HCT116 (cell line): ENCODE measurements around the gene NUP133. TPM values are rescaled to one million over a fixed set of nuclear protein-coding genes. Genes with fewer than 3 reads are reported as not detected.

Experiments used
- ATAC-seq: fragments of 200-7000 bp; cut with Tn5 transposase; 2 replicates; pipeline ENCODE4 v1.9.1; 2020; ENCODE audit warnings: mild to moderate bottlenecking, moderate library complexity
- BruUV-seq: library from RNA; stranded (reverse); fragments of 400-500 nt; replicated peaks from 2 replicates; lab custom pipeline; 2021; lab: Mats Ljungman, UMichigan
- CTCF ChIA-PET: fragments of 300-600 bp; sonication (Branson Sonifier 250); formaldehyde crosslinking; loops from one replicate; lab custom pipeline; 2021; ENCODE audit warnings: antibody characterized with exemption; lab: Charles Lee
- POLR2A ChIA-PET: fragments of 300-600, 350-600 bp; sonication (Branson Sonifier 250); formaldehyde crosslinking; loops from one replicate; lab custom pipeline; 2021; ENCODE audit warnings: antibody characterized with exemption; lab: Charles Lee
- RAD21 ChIA-PET, 2 experiments: fragments of 300-600 bp; sonication (Branson Sonifier 250); formaldehyde crosslinking; loops; one replicate each; lab custom pipeline; 2023; ENCODE audit warnings: low total read pairs in 2 of 2; ENCODE audit not compliant: uncharacterized antibody in 2 of 2, unreplicated experiment in 2 of 2, low non-redundant PET in 1 of 2; lab: Charles Lee
- DNase-seq: peaks from one replicate; pipeline ENCODE4 v3.0.0-alpha.2; 2010; ENCODE audit warnings: low read depth, low spot score
- H2AFZ ChIP-seq: fragments of 200-600 bp; shearing (Covaris generic), sonication (generic); 2 replicates; pipeline ENCODE4 v1.6.1; 2017; ENCODE audit warnings: low read depth, mixed run types, mixed read lengths, antibody characterized with exemption, low read length; ENCODE audit not compliant: poor library complexity, severe bottlenecking
- H3K27ac ChIP-seq: 2 replicates; pipeline ENCODE4 v1.5.1; 2012; ENCODE audit warnings: low read depth, low read length
- H3K27me3 ChIP-seq: fragments of 200-600 bp; sonication (generic); 2 replicates; pipeline ENCODE4 v1.6.1; 2016; ENCODE audit warnings: mixed run types, low read length, mixed read lengths; ENCODE audit not compliant: insufficient read depth
- H3K36me3 ChIP-seq, 2 experiments: fragments of 200-500 bp in 1 of 2; fragments of 200-600 bp in 1 of 2; sonication (Bioruptor generic) in 1 of 2; sonication (generic) in 1 of 2; 2 replicates each; pipeline versions ENCODE4 v1.5.1 to v1.6.1; 2014 to 2016; ENCODE audit warnings: low read length in 2 of 2, inconsistent platforms in 1 of 2, mixed read lengths in 1 of 2, mixed run types in 1 of 2; ENCODE audit not compliant: insufficient read depth in 2 of 2, control insufficient read depth in 1 of 2
- H3K4me1 ChIP-seq, 2 experiments: fragments of 200-600 bp in 1 of 2; sonication (generic) in 1 of 2; 2 replicates each; pipeline versions ENCODE4 v1.5.1 to v1.6.1; 2012 to 2017; ENCODE audit warnings: low read length in 2 of 2, inconsistent platforms in 1 of 2, mild to moderate bottlenecking in 1 of 2, mixed read lengths in 1 of 2, mixed run types in 1 of 2, moderate library complexity in 1 of 2; ENCODE audit not compliant: insufficient read depth in 2 of 2, control insufficient read depth in 1 of 2
- H3K4me2 ChIP-seq: fragments of 200-600 bp; sonication (generic); 2 replicates; pipeline ENCODE4 v1.6.1; 2017; ENCODE audit warnings: mixed run types, low read length, mixed read lengths
- H3K4me3 ChIP-seq, 2 experiments: fragments of 200-600 bp in 1 of 2; sonication (generic) in 1 of 2; replicated peaks in 1 of 2; 2 replicates each; pipeline ENCODE4 v1.5.1; 2011 to 2016; ENCODE audit warnings: low read length in 2 of 2, control low read depth in 1 of 2, low read depth in 1 of 2, mild to moderate bottlenecking in 1 of 2, mixed read lengths in 1 of 2, mixed run types in 1 of 2
- H3K79me2 ChIP-seq: fragments of 200-600 bp; sonication (generic); 2 replicates; pipeline ENCODE4 v1.6.1; 2017; ENCODE audit warnings: mild to moderate bottlenecking, mixed run types, low read length, moderate library complexity, mixed read lengths; ENCODE audit not compliant: insufficient read depth
- H3K9ac ChIP-seq: fragments of 200-600 bp; sonication (generic); 2 replicates; pipeline ENCODE4 v1.6.1; 2016; ENCODE audit warnings: low read length, mixed read lengths
- H3K9me2 ChIP-seq: fragments of 200-600 bp; sonication (generic), shearing (Covaris generic); 2 replicates; pipeline ENCODE4 v1.6.1; 2017; ENCODE audit warnings: mixed run types, mild to moderate bottlenecking, moderate library complexity; ENCODE audit not compliant: insufficient read depth
- H3K9me3 ChIP-seq, 2 experiments: fragments of 200-500 bp in 1 of 2; fragments of 200-600 bp in 1 of 2; sonication (Bioruptor generic) in 1 of 2; sonication (generic) in 1 of 2; 2 replicates each; pipeline ENCODE4 v1.6.1; 2014 to 2017; ENCODE audit warnings: low read length in 2 of 2, mixed read lengths in 2 of 2, inconsistent platforms in 1 of 2, low read depth in 1 of 2, mild to moderate bottlenecking in 1 of 2, mixed run types in 1 of 2, moderate library complexity in 1 of 2; ENCODE audit not compliant: control insufficient read depth in 1 of 2, insufficient read depth in 1 of 2
- H4K20me1 ChIP-seq: fragments of 200-600 bp; sonication (generic), shearing (Covaris generic); 2 replicates; pipeline ENCODE4 v1.6.1; 2017; ENCODE audit warnings: mixed run types, mild to moderate bottlenecking, moderate library complexity; ENCODE audit not compliant: insufficient read depth
- CBX3 ChIP-seq: IDR thresholded peaks from 2 replicates; pipeline ENCODE4 v1.6.1; 2012; ENCODE audit warnings: low read depth
- CEBPB ChIP-seq: IDR thresholded peaks from 2 replicates; pipeline ENCODE4 v1.6.1; 2012; ENCODE audit warnings: low read depth
- EGR1 ChIP-seq: IDR thresholded peaks from 2 replicates; pipeline ENCODE4 v1.6.1; 2012; ENCODE audit warnings: low read depth
- ELF1 ChIP-seq: IDR thresholded peaks from 2 replicates; pipeline ENCODE4 v1.6.1; 2012; ENCODE audit warnings: low read depth, borderline replicate concordance
- EZH2 ChIP-seq: fragments of 200-600 bp; sonication (generic); IDR thresholded peaks from 2 replicates; pipeline ENCODE4 v1.6.1; 2017; ENCODE audit warnings: antibody characterized with exemption, mixed run types
- EZH2phosphoT487 ChIP-seq: fragments of 200-600 bp; IDR thresholded peaks from 2 replicates; pipeline ENCODE4 v1.6.1; 2018; ENCODE audit warnings: antibody characterized with exemption, borderline replicate concordance
- FOSL1 ChIP-seq: IDR thresholded peaks from 2 replicates; pipeline ENCODE4 v1.6.1; 2012; ENCODE audit warnings: low read depth
- JUND ChIP-seq: IDR thresholded peaks from 2 replicates; pipeline ENCODE4 v1.6.1; 2012
- MAX ChIP-seq: IDR thresholded peaks from 2 replicates; pipeline ENCODE4 v1.6.1; 2012
- POLR2A ChIP-seq: IDR thresholded peaks from 2 replicates; pipeline ENCODE4 v1.7.0; 2011; ENCODE audit warnings: borderline replicate concordance; ENCODE audit not compliant: insufficient read depth, insufficient read length; ENCODE audit errors: extremely low read depth
- POLR2AphosphoS5 ChIP-seq: IDR thresholded peaks from 2 replicates; pipeline ENCODE4 v1.6.1; 2011; ENCODE audit warnings: mild to moderate bottlenecking, low read depth, low read length, moderate library complexity
- RAD21 ChIP-seq: IDR thresholded peaks from 2 replicates; pipeline ENCODE4 v1.6.1; 2012; ENCODE audit warnings: low read depth, mild to moderate bottlenecking
- SIN3A ChIP-seq: IDR thresholded peaks from 2 replicates; pipeline ENCODE4 v1.6.1; 2012; ENCODE audit warnings: low read depth
- TCF7L2 ChIP-seq: IDR thresholded peaks from 2 replicates; pipeline ENCODE4 v1.7.0; 2011; ENCODE audit warnings: borderline replicate concordance, inconsistent platforms; ENCODE audit not compliant: insufficient read depth, insufficient read length; ENCODE audit errors: extremely low read depth
- ZFX ChIP-seq: fragments of 450-650 bp; IDR thresholded peaks from 2 replicates; pipeline ENCODE4 v1.6.1; 2017
- ZNF274 ChIP-seq: fragments of 200-500 bp; sonication (Bioruptor generic); IDR thresholded peaks from 2 replicates; pipeline ENCODE4 v1.6.1; 2014; ENCODE audit warnings: mild to moderate bottlenecking, low read depth, low read length, inconsistent platforms
- intact Hi-C: fragments of 100-400 bp; cut with micrococcal nuclease; formaldehyde crosslinking; loops from 2 replicates; pipeline ENCODE4 v1.10.0; 2022
- total RNA-seq: library from RNA; stranded (reverse); gene quantifications from one replicate; pipeline ENCODE4 v1.2.1, GENCODE V29; 2021; ENCODE audit not compliant: unreplicated experiment
- TF ChIP-seq, protein P1 (sequence below), 3 experiments: fragments of 200-600 bp in 1 of 3; sonication (generic) in 1 of 3; IDR thresholded peaks in 2 of 3; conservative IDR thresholded peaks in 1 of 3; 2 replicates each; pipeline ENCODE4 v1.5.1; 2012 to 2017; ENCODE audit warnings: low read depth in 2 of 3, low read length in 2 of 3, antibody characterized with exemption in 1 of 3, borderline replicate concordance in 1 of 3, control low read depth in 1 of 3, mild to moderate bottlenecking in 1 of 3, mixed read lengths in 1 of 3, mixed run types in 1 of 3, moderate library complexity in 1 of 3; ENCODE audit not compliant: insufficient read depth in 1 of 3

Gene NUP133
- total RNA-seq, 1 experiment from 2014 or later: 52.5 TPM

DNA sequence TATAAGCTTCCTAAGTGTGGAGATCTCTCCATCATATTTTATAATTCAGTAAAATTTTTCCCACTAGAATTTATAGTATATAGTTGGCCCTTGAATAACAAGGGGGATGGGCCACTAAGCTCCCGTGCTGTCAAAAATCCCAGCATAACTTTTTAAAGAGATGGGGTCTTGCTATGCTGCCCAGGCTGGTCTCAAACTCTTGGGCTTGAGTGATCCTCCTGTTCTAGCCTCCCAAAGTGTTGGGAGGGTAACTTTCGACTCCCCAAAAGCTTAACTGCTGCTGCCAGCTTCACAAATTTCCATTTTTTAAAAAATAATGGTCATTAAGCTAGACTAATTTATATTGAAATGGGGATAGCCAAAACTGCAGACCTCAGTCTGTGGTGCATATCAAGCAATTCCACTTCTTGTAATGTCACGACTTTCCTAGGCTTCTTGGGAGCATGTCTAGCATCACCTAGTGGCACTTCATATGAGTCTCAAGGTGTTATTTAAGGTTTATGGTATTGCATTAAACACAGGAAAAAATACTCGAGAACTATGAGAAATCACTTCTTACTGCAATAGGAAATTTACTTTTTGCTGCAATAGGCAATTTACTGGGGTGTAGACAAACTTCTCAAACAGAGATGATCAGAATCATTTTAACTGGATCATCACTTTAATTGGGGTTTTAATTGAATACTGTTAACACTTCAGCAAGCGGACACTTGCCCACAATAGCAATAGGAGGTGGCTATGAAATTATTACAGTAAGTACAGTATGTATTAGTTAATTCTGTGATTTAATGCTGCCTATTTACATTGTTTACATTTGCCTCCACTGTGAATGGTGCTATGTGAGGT is 55.0 kb downstream of the NUP133 start:
- no peak for TF ChIP-seq MAX
- no peak for TF ChIP-seq POLR2A
- TF ChIP-seq, protein P1, sequence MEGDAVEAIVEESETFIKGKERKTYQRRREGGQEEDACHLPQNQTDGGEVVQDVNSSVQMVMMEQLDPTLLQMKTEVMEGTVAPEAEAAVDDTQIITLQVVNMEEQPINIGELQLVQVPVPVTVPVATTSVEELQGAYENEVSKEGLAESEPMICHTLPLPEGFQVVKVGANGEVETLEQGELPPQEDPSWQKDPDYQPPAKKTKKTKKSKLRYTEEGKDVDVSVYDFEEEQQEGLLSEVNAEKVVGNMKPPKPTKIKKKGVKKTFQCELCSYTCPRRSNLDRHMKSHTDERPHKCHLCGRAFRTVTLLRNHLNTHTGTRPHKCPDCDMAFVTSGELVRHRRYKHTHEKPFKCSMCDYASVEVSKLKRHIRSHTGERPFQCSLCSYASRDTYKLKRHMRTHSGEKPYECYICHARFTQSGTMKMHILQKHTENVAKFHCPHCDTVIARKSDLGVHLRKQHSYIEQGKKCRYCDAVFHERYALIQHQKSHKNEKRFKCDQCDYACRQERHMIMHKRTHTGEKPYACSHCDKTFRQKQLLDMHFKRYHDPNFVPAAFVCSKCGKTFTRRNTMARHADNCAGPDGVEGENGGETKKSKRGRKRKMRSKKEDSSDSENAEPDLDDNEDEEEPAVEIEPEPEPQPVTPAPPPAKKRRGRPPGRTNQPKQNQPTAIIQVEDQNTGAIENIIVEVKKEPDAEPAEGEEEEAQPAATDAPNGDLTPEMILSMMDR (IDR thresholded peaks at IDR 0.05 in 2 of 3, conservative IDR thresholded peaks at IDR 0.05 in 1 of 3; ENCODE audit: borderline replicate concordance in 1 of 3, insufficient read depth in 1 of 3, low read depth in 2 of 3, low read length in 2 of 3): peak; percentile 47 to 62 (median 61); a peak in 5 of 6 replicates
- no peak for TF ChIP-seq JUND
- TF ChIP-seq RAD21: peak; percentile 71
- ATAC-seq: peak; percentile 69
- Histone ChIP-seq H3K27ac (no peak overlapping the region), H3K9me2 (no peaks in the 10 kb centered on the region), H4K20me1 (no peaks in the 10 kb centered on the region), H3K36me3 (peaks cover 9 to 25% of the 10 kb centered on the region in 2 experiments; a peak in 2 of 4 replicates), H3K9me3 (no peaks in the 10 kb centered on the region), H3K4me1 (no peaks in the 10 kb centered on the region), H3K9ac (no peak overlapping the region), H3K4me3 (no peak overlapping the region), H2AFZ (no peak overlapping the region), H3K27me3 (no peaks in the 10 kb centered on the region), H3K4me2 (no peak overlapping the region), H3K79me2 (no peaks in the 10 kb centered on the region)
- DNase-seq: peak; percentile 4
- ChIA-PET POLR2A (no interaction called here), CTCF (interaction anchor here (1.1 to 1.4 kb wide), 3 partner anchors 29 to 198 kb away, joined by 3 read pairs; no protein-coding TSS in a partner anchor), RAD21 (no interaction called here)
- intact Hi-C loops: loop anchor here (10.0 kb wide), 1 partner anchor 198 kb away; no protein-coding TSS in a partner anchor
- BruUV-seq: no TSS peak

DNA sequence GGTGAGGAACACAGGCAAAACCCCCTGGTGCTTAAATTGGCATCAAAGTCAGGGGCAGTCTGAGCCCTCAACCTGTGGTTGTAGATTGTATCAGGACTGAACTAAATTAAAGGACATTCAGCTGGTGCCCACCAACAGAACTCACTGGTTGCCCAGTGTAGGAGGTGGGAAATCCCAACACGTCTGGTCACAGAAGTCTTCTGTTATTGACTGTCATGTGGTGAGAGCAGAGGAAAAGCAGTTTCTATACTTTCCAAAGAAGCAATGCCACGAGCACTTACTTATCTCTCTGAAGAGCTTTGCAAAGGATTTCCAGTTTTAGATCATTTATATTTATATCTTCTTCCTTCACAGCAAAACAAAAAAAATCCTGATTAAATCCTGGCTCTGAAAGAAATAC is 59.3 kb downstream of the NUP133 start:
- ChIA-PET RAD21 (no interaction called here), CTCF (no interaction called here), POLR2A (no interaction called here)
- no peak for ATAC-seq
- no peak overlapping the region for H3K27ac ChIP-seq
- no peak overlapping the region for H3K9ac ChIP-seq
- BruUV-seq: no TSS peak
- H3K79me2 ChIP-seq: no peaks in the 10 kb centered on the region
- no peak overlapping the region for H2AFZ ChIP-seq
- H3K4me2 ChIP-seq: no peak overlapping the region
- H3K36me3 ChIP-seq: peaks cover 9 to 15% of the 10 kb centered on the region in 2 experiments; a peak in 3 of 4 replicates
- DNase-seq: no peak
- intact Hi-C loops: no loop called here
- H3K4me1 ChIP-seq: no peaks in the 10 kb centered on the region
- no peak overlapping the region for H3K4me3 ChIP-seq
- H3K9me2 ChIP-seq: no peaks in the 10 kb centered on the region
- H3K9me3 ChIP-seq: no peaks in the 10 kb centered on the region
- no peaks in the 10 kb centered on the region for H3K27me3 ChIP-seq
- no peaks in the 10 kb centered on the region for H4K20me1 ChIP-seq
- no peak for TF ChIP-seq CEBPB
- no peak for TF ChIP-seq ZNF274
- TF ChIP-seq CBX3: no peak
- TF ChIP-seq FOSL1: no peak
- TF ChIP-seq EZH2: no peak
- TF ChIP-seq ZFX: no peak
- TF ChIP-seq EGR1: no peak
- no peak for TF ChIP-seq EZH2phosphoT487
- TF ChIP-seq POLR2AphosphoS5: no peak
- no peak for TF ChIP-seq ELF1
- no peak for TF ChIP-seq TCF7L2
- no peak for TF ChIP-seq SIN3A
